ENCODE measurements around the gene SDCBP2. TPM values are rescaled to one million over a fixed set of nuclear protein-coding genes. Genes with fewer than 3 reads are reported as not detected.

The SDCBP2 gene
- total and polyA plus RNA-seq, 4 donors: 1.9 to 6.1 (median 4.7) TPM

DNA sequence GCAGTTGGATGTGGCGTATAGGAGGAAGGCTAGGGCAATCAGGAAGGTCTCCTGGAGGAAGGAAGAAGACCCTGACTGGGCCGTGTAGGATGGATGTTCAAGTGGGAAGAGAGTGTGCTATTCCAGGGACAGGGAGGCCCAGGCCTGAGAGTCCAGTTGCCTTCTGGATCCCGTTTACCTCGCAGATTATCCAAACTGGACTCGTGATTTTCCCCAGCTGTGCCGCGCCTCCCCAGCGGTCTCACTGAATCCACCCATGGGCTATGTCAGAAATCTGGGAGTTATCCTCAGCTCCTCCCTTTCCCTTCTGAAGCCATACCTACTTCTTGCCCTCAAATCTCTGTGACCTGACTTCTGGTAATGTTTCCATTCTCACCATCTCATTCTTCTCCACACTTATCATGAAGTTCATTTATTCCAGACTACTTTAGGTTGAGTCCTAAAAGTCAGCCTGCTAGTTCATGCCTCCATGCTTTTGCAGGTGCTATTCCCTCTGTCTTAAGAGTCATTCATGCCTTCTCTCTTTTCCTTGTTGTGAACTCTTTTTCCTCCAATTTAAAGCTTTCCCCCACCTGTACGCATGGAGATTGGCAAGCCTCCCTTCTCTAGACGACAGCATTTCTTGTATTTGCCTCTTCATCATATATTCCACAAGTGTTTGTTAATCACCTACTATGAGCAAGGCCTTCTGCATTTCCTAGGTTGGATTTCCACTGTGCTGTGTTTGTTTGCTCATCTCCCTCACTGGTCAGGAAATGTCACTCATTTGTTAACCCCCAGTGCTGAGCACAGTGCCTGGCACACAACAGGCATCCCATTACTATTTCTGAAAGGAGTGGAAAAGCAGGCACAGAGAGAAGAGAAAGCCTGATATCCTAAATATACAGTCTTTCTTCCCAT, 2.7 kb downstream of the SDCBP2 start:
- H3K9ac ChIP-seq (ENCODE audit: low read depth in 1 of 2, low read length in 2 of 2): peak overlapping the region; percentile 34 to 100
- WGBS: 27% methylated on average over 10 of the region's 10 CpGs
- peak; percentile 26 for DNase-seq (ENCODE audit: low spot score)
- TF ChIP-seq EGR1 (IDR thresholded peaks at IDR 0.05; ENCODE audit: low read depth in 2 of 2) (no peak), JUND (IDR thresholded peaks at IDR 0.05) (no peak), HNF4A (conservative IDR thresholded peaks at IDR 0.05) (no peak), RAD21 (IDR thresholded peaks at IDR 0.05) (no peak)
- TF ChIP-seq, protein P1, sequence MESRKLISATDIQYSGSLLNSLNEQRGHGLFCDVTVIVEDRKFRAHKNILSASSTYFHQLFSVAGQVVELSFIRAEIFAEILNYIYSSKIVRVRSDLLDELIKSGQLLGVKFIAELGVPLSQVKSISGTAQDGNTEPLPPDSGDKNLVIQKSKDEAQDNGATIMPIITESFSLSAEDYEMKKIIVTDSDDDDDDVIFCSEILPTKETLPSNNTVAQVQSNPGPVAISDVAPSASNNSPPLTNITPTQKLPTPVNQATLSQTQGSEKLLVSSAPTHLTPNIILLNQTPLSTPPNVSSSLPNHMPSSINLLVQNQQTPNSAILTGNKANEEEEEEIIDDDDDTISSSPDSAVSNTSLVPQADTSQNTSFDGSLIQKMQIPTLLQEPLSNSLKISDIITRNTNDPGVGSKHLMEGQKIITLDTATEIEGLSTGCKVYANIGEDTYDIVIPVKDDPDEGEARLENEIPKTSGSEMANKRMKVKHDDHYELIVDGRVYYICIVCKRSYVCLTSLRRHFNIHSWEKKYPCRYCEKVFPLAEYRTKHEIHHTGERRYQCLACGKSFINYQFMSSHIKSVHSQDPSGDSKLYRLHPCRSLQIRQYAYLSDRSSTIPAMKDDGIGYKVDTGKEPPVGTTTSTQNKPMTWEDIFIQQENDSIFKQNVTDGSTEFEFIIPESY (IDR thresholded peaks at IDR 0.05): no peak
- H3K27ac ChIP-seq (ENCODE audit: low read depth in 1 of 2, low read length in 2 of 2): peak overlapping the region; percentile 100
- H3K4me3 ChIP-seq (ENCODE audit: low read depth in 1 of 3, low read length in 3 of 3): peak overlapping the region; percentile 68 to 88 (median 78)
- no peaks in the 10 kb centered on the region for H3K27me3 ChIP-seq (ENCODE audit: control insufficient read depth in 4 of 4, insufficient read depth in 4 of 4, low read length in 3 of 4)
- H3K9me3 ChIP-seq (ENCODE audit: control insufficient read depth in 4 of 4, low read length in 3 of 4): no peaks in the 10 kb centered on the region
- peaks cover 15 to 52% (median 35%) of the 10 kb centered on the region in 4 donors for H3K4me1 ChIP-seq (ENCODE audit: control insufficient read depth in 4 of 4, insufficient read depth in 4 of 4, low read length in 3 of 4)
- H3K36me3 ChIP-seq (ENCODE audit: control insufficient read depth in 4 of 4, insufficient read depth in 3 of 4, low read depth in 1 of 4, low read length in 3 of 4): no peaks in the 10 kb centered on the region

- Histone ChIP-seq H3K36me3 (ENCODE audit: control insufficient read depth in 4 of 4, insufficient read depth in 3 of 4, low read depth in 1 of 4, low read length in 3 of 4) (no peaks in the 10 kb centered on the region), H3K4me1 (ENCODE audit: control insufficient read depth in 4 of 4, insufficient read depth in 4 of 4, low read length in 3 of 4) (peaks cover 15 to 51% (median 34%) of the 10 kb centered on the region in 4 donors), H3K4me3 (ENCODE audit: low read depth in 1 of 3, low read length in 3 of 3) (peak overlapping the region; percentile 68 to 88 (median 78)), H3K9me3 (ENCODE audit: control insufficient read depth in 4 of 4, low read length in 3 of 4) (no peaks in the 10 kb centered on the region), H3K27me3 (ENCODE audit: control insufficient read depth in 4 of 4, insufficient read depth in 4 of 4, low read length in 3 of 4) (no peaks in the 10 kb centered on the region), H3K9ac (ENCODE audit: low read depth in 1 of 2, low read length in 2 of 2) (peak overlapping the region; percentile 100), H3K27ac (ENCODE audit: low read depth in 1 of 2, low read length in 2 of 2) (peak overlapping the region; percentile 100)
- TF ChIP-seq, protein P1 (IDR thresholded peaks at IDR 0.05): peak; percentile 21
- peak; percentile 99 for TF ChIP-seq YY1 (IDR thresholded peaks at IDR 0.05)
- TF ChIP-seq GABPA (IDR thresholded peaks at IDR 0.05 in 1 of 2, conservative IDR thresholded peaks at IDR 0.05 in 1 of 2): peak in 1 of 2 donors; percentile 65
- TF ChIP-seq EGR1 (IDR thresholded peaks at IDR 0.05; ENCODE audit: low read depth in 2 of 2): peak; percentile 82
- peak; percentile 89 for TF ChIP-seq SP1 (IDR thresholded peaks at IDR 0.05)
- TF ChIP-seq HNF4G (IDR thresholded peaks at IDR 0.05): no peak
- peak; percentile 74 to 78 for TF ChIP-seq JUND (IDR thresholded peaks at IDR 0.05)
- TF ChIP-seq ATF3 (IDR thresholded peaks at IDR 0.05): peak; percentile 60
- TF ChIP-seq, protein P2, sequence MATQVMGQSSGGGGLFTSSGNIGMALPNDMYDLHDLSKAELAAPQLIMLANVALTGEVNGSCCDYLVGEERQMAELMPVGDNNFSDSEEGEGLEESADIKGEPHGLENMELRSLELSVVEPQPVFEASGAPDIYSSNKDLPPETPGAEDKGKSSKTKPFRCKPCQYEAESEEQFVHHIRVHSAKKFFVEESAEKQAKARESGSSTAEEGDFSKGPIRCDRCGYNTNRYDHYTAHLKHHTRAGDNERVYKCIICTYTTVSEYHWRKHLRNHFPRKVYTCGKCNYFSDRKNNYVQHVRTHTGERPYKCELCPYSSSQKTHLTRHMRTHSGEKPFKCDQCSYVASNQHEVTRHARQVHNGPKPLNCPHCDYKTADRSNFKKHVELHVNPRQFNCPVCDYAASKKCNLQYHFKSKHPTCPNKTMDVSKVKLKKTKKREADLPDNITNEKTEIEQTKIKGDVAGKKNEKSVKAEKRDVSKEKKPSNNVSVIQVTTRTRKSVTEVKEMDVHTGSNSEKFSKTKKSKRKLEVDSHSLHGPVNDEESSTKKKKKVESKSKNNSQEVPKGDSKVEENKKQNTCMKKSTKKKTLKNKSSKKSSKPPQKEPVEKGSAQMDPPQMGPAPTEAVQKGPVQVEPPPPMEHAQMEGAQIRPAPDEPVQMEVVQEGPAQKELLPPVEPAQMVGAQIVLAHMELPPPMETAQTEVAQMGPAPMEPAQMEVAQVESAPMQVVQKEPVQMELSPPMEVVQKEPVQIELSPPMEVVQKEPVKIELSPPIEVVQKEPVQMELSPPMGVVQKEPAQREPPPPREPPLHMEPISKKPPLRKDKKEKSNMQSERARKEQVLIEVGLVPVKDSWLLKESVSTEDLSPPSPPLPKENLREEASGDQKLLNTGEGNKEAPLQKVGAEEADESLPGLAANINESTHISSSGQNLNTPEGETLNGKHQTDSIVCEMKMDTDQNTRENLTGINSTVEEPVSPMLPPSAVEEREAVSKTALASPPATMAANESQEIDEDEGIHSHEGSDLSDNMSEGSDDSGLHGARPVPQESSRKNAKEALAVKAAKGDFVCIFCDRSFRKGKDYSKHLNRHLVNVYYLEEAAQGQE (IDR thresholded peaks at IDR 0.05): peak; percentile 80
- TF ChIP-seq FOXA2 (IDR thresholded peaks at IDR 0.05): no peak
- peak; percentile 3 to 44 for TF ChIP-seq HNF4A (conservative IDR thresholded peaks at IDR 0.05)
- TF ChIP-seq RXRA (IDR thresholded peaks at IDR 0.05): peak; percentile 92 to 95
- TF ChIP-seq RAD21 (IDR thresholded peaks at IDR 0.05): peak in 1 of 2 donors; percentile 52
- no peak for TF ChIP-seq FOXA1 (IDR thresholded peaks at IDR 0.05)
- TF ChIP-seq, protein P3, sequence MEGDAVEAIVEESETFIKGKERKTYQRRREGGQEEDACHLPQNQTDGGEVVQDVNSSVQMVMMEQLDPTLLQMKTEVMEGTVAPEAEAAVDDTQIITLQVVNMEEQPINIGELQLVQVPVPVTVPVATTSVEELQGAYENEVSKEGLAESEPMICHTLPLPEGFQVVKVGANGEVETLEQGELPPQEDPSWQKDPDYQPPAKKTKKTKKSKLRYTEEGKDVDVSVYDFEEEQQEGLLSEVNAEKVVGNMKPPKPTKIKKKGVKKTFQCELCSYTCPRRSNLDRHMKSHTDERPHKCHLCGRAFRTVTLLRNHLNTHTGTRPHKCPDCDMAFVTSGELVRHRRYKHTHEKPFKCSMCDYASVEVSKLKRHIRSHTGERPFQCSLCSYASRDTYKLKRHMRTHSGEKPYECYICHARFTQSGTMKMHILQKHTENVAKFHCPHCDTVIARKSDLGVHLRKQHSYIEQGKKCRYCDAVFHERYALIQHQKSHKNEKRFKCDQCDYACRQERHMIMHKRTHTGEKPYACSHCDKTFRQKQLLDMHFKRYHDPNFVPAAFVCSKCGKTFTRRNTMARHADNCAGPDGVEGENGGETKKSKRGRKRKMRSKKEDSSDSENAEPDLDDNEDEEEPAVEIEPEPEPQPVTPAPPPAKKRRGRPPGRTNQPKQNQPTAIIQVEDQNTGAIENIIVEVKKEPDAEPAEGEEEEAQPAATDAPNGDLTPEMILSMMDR (IDR thresholded peaks at IDR 0.05; ENCODE audit: low read depth, low read length, missing input control): peak; percentile 28
- TF ChIP-seq TAF1 (conservative IDR thresholded peaks at IDR 0.05): peak; percentile 89
- peak; percentile 74 for TF ChIP-seq NR2F2 (IDR thresholded peaks at IDR 0.05)
- peak; percentile 81 for TF ChIP-seq MAX (IDR thresholded peaks at IDR 0.05)
- WGBS: under 1% methylated on average over 56 of the region's 56 CpGs
- peak; percentile 98 for DNase-seq (ENCODE audit: low spot score)
These were observed 3.5 kb downstream of the SDCBP2 start for GRCh38 chr20:1325173-1326030.
